GM19328 (cell line): ENCODE results near the gene CLEC2B.

Experiments used
- ATAC-seq: cut with Tn5 transposase; IDR thresholded peaks from one replicate; pipeline ENCODE4 v1.9.1; 2021; ENCODE audit warnings: mild to moderate bottlenecking, moderate library complexity; ENCODE audit not compliant: unreplicated experiment

CLEC2B gene

DNA sequence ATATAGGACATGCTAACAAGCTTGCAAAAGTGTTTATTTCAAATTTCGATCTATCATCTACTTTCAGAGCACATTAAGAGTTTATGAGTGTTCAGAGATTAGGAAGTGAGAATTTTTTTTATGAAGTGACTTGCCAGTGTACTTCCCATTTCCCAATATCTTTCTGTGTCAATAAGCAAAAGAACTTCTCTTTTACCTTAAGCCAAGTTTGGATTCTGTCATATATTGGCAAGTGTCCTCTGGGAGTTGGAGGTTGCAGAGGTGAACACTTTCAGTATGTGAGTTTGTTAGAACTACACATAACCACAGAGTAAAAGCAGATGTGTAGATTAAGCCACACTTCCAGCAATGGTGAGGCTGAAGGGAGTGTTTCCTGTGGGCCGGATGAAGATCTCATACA is 58.5 kb downstream of the CLEC2B start:
- ATAC-seq = no peak

DNA sequence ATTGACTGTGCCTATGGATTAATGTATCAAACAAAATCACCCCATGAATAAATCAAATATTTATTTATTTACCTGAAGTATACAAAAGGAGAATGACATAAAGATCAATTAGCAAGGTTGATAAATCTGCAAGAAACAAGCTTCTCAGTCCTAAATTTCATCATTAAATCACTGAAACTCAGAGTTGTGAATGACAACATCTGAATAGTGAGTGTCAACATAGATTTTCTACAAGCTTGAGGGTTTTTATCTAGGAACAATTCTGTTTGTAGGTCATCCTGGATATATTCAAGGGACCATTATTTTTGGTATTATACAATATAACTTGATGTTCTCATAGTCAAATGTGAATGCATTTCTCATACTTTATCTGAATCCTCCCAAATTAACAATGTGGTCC is 59.3 kb downstream of the CLEC2B start:
- no peak for ATAC-seq

DNA sequence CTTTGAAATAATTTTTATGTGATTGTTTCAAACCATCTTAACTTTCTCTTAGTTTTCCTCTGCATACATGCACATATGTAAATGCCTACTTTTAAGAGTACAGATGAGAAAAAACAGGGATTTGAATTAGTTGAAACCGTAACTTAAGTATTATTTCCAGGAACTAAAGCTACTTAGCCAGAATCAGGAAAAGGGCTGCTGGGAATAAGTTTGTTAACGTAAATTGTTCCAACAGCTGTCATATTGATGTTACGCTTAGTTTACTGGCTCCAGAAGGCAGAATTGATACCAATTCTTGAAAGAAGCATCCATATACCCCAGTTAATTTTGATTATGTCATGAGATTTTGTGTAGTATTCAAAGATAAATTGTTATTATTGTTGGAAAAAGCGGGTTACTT is 59.8 kb downstream of the CLEC2B start:
- no peak for ATAC-seq

DNA sequence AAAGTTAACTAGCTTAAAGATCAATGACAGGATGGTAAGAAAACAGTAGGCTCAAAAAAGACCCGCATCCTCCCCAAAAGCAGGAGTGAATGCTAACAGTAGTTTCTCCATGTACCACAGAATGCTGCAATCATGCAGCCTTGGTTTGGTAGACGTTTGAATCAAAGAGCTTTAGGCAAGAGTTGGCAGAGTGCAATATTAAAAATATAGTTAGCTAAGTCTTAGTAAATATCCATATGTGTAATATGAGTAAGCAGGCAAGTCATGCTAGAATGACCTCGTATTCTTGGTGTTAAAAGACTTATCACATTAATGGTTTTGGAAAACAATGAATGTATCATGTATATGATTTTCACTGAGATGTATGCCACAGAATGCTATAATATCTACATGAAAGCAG is 60.6 kb downstream of the CLEC2B start:
- no peak for ATAC-seq

DNA sequence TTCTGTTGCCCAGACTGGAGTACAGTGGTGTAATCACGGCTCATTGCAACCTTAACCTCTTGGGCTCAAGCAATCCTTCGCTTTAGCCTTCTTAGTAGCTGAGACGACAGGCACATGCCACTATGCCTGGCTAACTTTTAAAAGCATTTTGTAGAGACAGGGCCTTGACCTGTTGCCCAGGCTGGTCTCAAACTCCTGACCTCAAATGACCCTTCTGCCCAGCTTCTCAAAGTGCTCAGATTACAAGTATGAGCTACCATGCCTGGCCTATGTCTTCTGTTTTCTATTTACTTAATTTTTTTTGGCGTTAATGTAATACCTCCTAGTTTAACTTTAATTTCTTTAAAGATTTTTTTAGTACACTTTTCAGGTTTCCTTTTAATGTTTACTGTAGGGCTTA is 62.4 kb downstream of the CLEC2B start:
- no peak for ATAC-seq

DNA sequence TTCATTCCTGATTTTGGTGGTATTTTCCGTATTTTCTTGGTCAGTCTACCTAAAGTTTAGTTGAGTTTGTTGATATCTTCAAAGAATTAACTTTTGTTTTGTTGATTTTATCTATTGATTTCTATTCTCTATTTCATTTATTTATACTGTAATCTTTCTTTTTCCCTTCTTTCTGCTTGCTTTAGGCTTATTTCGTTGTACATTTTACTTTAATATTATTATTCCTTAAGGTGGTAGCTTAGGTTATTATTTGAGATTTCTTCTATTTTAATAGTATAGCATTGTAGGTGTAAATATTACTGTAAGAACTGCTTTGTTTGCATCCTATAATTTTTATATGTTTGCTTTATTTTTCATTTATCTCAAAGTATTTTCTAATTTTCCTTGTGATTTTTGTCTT is 63.3 kb downstream of the CLEC2B start:
- ATAC-seq = no peak
